Adipocyte (in vitro differentiated cells): ENCODE measurements around the gene MBOAT2.

Experiments
- DNase-seq: peaks from one replicate; pipeline ENCODE4 v3.0.0-alpha.2; 2015; ENCODE audit warnings: low read depth
- H3K27me3 ChIP-seq: replicated peaks from 2 replicates; pipeline ENCODE4 v1.7.0; 2013; ENCODE audit warnings: mild to moderate bottlenecking, low read length, moderate library complexity; ENCODE audit not compliant: control insufficient read depth, insufficient read depth
- H3K36me3 ChIP-seq: 2 replicates; pipeline ENCODE4 v1.7.0; 2013; ENCODE audit warnings: low read length, mild to moderate bottlenecking, moderate library complexity; ENCODE audit not compliant: control insufficient read depth, insufficient read depth, severe bottlenecking
- H3K4me1 ChIP-seq: 2 replicates; pipeline ENCODE4 v1.7.0; 2013; ENCODE audit warnings: mild to moderate bottlenecking, low read length, moderate library complexity; ENCODE audit not compliant: control insufficient read depth, insufficient read depth
- H3K4me3 ChIP-seq: 2 replicates; pipeline ENCODE4 v1.7.0; 2013; ENCODE audit warnings: mild to moderate bottlenecking, low read length, moderate library complexity
- H3K9ac ChIP-seq: 2 replicates; pipeline ENCODE4 v1.7.0; 2013; ENCODE audit warnings: mild to moderate bottlenecking, low read length, moderate library complexity
- H3K9me3 ChIP-seq: 2 replicates; pipeline ENCODE4 v1.7.0; 2013; ENCODE audit warnings: mild to moderate bottlenecking, low read length, moderate library complexity; ENCODE audit not compliant: control insufficient read depth

MBOAT2 gene

GRCh38 chr2:8893474-8893873, 110.0 kb downstream of the MBOAT2 start:
- Histone ChIP-seq H3K9ac (no peak overlapping the region), H3K9me3 (no peaks in the 10 kb centered on the region), H3K4me1 (no peaks in the 10 kb centered on the region), H3K4me3 (no peak overlapping the region), H3K27me3 (no peaks in the 10 kb centered on the region), H3K36me3 (peaks cover 5% of the 10 kb centered on the region)
- DNase-seq: no peak

GRCh38 chr2:8892111-8892510, 111.4 kb downstream of the MBOAT2 start:
- Histone ChIP-seq H3K27me3 (no peaks in the 10 kb centered on the region), H3K4me3 (no peak overlapping the region)

GRCh38 chr2:8889978-8890377, 113.5 kb downstream of the MBOAT2 start:
- no peak for DNase-seq
- Histone ChIP-seq H3K9ac (no peak overlapping the region), H3K27me3 (no peaks in the 10 kb centered on the region), H3K9me3 (no peaks in the 10 kb centered on the region), H3K36me3 (peaks cover 5% of the 10 kb centered on the region), H3K4me3 (no peak overlapping the region), H3K4me1 (no peaks in the 10 kb centered on the region)

More at GRCh38 chr2:8892111-8892510, 111.4 kb downstream of the MBOAT2 start:
- Histone ChIP-seq H3K9me3 (no peaks in the 10 kb centered on the region), H3K4me1 (no peaks in the 10 kb centered on the region), H3K9ac (no peak overlapping the region), H3K36me3 (peaks cover 5% of the 10 kb centered on the region)
- DNase-seq: no peak

GRCh38 chr2:8888963-8889362, 114.5 kb downstream of the MBOAT2 start:
- Histone ChIP-seq H3K4me1 (no peaks in the 10 kb centered on the region), H3K9me3 (no peaks in the 10 kb centered on the region), H3K36me3 (no peaks in the 10 kb centered on the region), H3K9ac (no peak overlapping the region), H3K4me3 (no peak overlapping the region), H3K27me3 (no peaks in the 10 kb centered on the region)
- no peak for DNase-seq

- no peaks in the 10 kb centered on the region for H3K4me1 ChIP-seq
- no peak for DNase-seq
- H3K4me3 ChIP-seq: no peak overlapping the region
- no peaks in the 10 kb centered on the region for H3K9me3 ChIP-seq
- no peaks in the 10 kb centered on the region for H3K27me3 ChIP-seq
- no peak overlapping the region for H3K9ac ChIP-seq
- no peaks in the 10 kb centered on the region for H3K36me3 ChIP-seq
Measured at GRCh38 chr2:8886876-8887275, 116.6 kb downstream of the MBOAT2 start.

GRCh38 chr2:8886202-8886518, 117.3 kb downstream of the MBOAT2 start:
- Histone ChIP-seq H3K4me3 (no peak overlapping the region), H3K9ac (no peak overlapping the region), H3K36me3 (no peaks in the 10 kb centered on the region), H3K9me3 (no peaks in the 10 kb centered on the region), H3K4me1 (no peaks in the 10 kb centered on the region), H3K27me3 (no peaks in the 10 kb centered on the region)
- DNase-seq: no peak

GRCh38 chr2:8885449-8886201, 117.9 kb downstream of the MBOAT2 start:
- H3K4me1 ChIP-seq: no peaks in the 10 kb centered on the region
- H3K9ac ChIP-seq: no peak overlapping the region
- H3K27me3 ChIP-seq: no peaks in the 10 kb centered on the region
- H3K4me3 ChIP-seq: no peak overlapping the region
- H3K9me3 ChIP-seq: no peaks in the 10 kb centered on the region
- H3K36me3 ChIP-seq: no peaks in the 10 kb centered on the region
- DNase-seq: no peak

GRCh38 chr2:8884812-8885211, 118.7 kb downstream of the MBOAT2 start:
- H3K9me3 ChIP-seq: no peaks in the 10 kb centered on the region
- no peaks in the 10 kb centered on the region for H3K4me1 ChIP-seq
- no peak for DNase-seq
- no peak overlapping the region for H3K9ac ChIP-seq
- H3K36me3 ChIP-seq: no peaks in the 10 kb centered on the region
- no peaks in the 10 kb centered on the region for H3K27me3 ChIP-seq
- no peak overlapping the region for H3K4me3 ChIP-seq

GRCh38 chr2:8882094-8882493, 121.4 kb downstream of the MBOAT2 start:
- Histone ChIP-seq H3K9me3 (no peaks in the 10 kb centered on the region), H3K27me3 (no peaks in the 10 kb centered on the region), H3K36me3 (peaks cover 4% of the 10 kb centered on the region), H3K9ac (no peak overlapping the region), H3K4me3 (no peak overlapping the region), H3K4me1 (peaks cover 5% of the 10 kb centered on the region)
- no peak for DNase-seq

- H3K36me3 ChIP-seq: peaks cover 4% of the 10 kb centered on the region
- H3K4me1 ChIP-seq: peaks cover 5% of the 10 kb centered on the region
- no peaks in the 10 kb centered on the region for H3K27me3 ChIP-seq
- no peak for DNase-seq
- no peak overlapping the region for H3K4me3 ChIP-seq
- no peak overlapping the region for H3K9ac ChIP-seq
- no peaks in the 10 kb centered on the region for H3K9me3 ChIP-seq
Measured at GRCh38 chr2:8877894-8878293, 125.6 kb downstream of the MBOAT2 start.

GRCh38 chr2:8877332-8877731, 126.2 kb downstream of the MBOAT2 start:
- Histone ChIP-seq H3K4me3 (no peak overlapping the region), H3K27me3 (no peaks in the 10 kb centered on the region), H3K4me1 (peaks cover 5% of the 10 kb centered on the region), H3K9ac (no peak overlapping the region), H3K9me3 (no peaks in the 10 kb centered on the region), H3K36me3 (peaks cover 4% of the 10 kb centered on the region)
- DNase-seq: no peak

GRCh38 chr2:8876628-8877027, 126.9 kb downstream of the MBOAT2 start:
- Histone ChIP-seq H3K27me3 (no peaks in the 10 kb centered on the region), H3K36me3 (peaks cover 4% of the 10 kb centered on the region)
- no peak for DNase-seq

More at GRCh38 chr2:8876628-8877027, 126.9 kb downstream of the MBOAT2 start:
- peaks cover 5% of the 10 kb centered on the region for H3K4me1 ChIP-seq
- H3K4me3 ChIP-seq: no peak overlapping the region
- H3K9ac ChIP-seq: no peak overlapping the region
- no peaks in the 10 kb centered on the region for H3K9me3 ChIP-seq
